HEK293 (cell line): ENCODE data around the gene MMP15.

ENCODE experiments used
- CTCF ChIP-seq: fragments of 450-650 bp; formaldehyde crosslinking; IDR thresholded peaks from 2 replicates; pipeline ENCODE4 v1.5.1; 2016; ENCODE audit warnings: missing biosample characterization, missing genetic modification characterization
- ZNF121 ChIP-seq: fragments of 450-650 bp; formaldehyde crosslinking; IDR thresholded peaks from 2 replicates; pipeline ENCODE4 v1.5.1; 2016; ENCODE audit warnings: missing biosample characterization, missing genetic modification characterization
- ZNF639 ChIP-seq: fragments of 450-650 bp; formaldehyde crosslinking; IDR thresholded peaks from 2 replicates; pipeline ENCODE4 v1.5.1; 2016; ENCODE audit warnings: missing biosample characterization, missing genetic modification characterization

- TF ChIP-seq CTCF (tag by site-specific recombination) = no peak
- TF ChIP-seq ZNF121 (tag by site-specific recombination) = no peak
- no peak for TF ChIP-seq ZNF639 (tag by site-specific recombination)
These were observed 8.7 kb downstream of the MMP15 start for GRCh38 chr16:58034128-58034685.
